Right lobe of liver (tissue), 6 donors: Measurements from ENCODE around the gene RAP1A. TPM values are rescaled to one million over a fixed set of nuclear protein-coding genes. Genes with fewer than 3 reads are reported as not detected.

ENCODE experiments used
- ATAC-seq, 4 donors: fragments of 200-7000 bp; cut with Tn5 transposase; one replicate each; pipeline ENCODE4 v1.9.1; 2020; ENCODE audit warnings: mild to moderate bottlenecking in 4 of 4, moderate library complexity in 4 of 4
- DNase-seq, 3 donors: peaks; one replicate each; pipeline ENCODE4 v3.0.0-alpha.2; 2020
- H3K27ac ChIP-seq, 3 donors: fragments of 200-600 bp; one replicate each; pipeline ENCODE4 v1.8.0; 2022
- H3K27me3 ChIP-seq, 2 donors: fragments of 200-600 bp; one replicate each; pipeline ENCODE4 v1.8.0; 2022
- H3K36me3 ChIP-seq, 4 donors: fragments of 200-600 bp; sonication (generic) in 1 of 4; one replicate each; pipeline versions ENCODE4 v1.5.1 to v1.8.0; 2017 to 2022; ENCODE audit warnings: control low read depth in 1 of 4
- H3K4me1 ChIP-seq, 4 donors: fragments of 200-600 bp; sonication (generic) in 1 of 4; one replicate each; pipeline versions ENCODE4 v1.5.1 to v1.8.0; 2017 to 2022; ENCODE audit warnings: control low read depth in 1 of 4
- H3K4me3 ChIP-seq, 3 donors: fragments of 200-600 bp; one replicate each; pipeline ENCODE4 v1.8.0; 2022
- H3K9me3 ChIP-seq, 4 donors: fragments of 200-600 bp; sonication (generic) in 1 of 4; one replicate each; pipeline versions ENCODE4 v1.5.1 to v1.8.0; 2017 to 2022; ENCODE audit warnings: control low read depth in 1 of 4
- CTCF ChIP-seq, 4 donors: fragments of 200-600 bp in 3 of 4; fragments of 450-650 bp in 1 of 4; IDR thresholded peaks; one replicate each; pipeline versions ENCODE4 v1.5.1 to v1.8.0; 2016 to 2022; ENCODE audit warnings: antibody characterized with exemption in 4 of 4, mild to moderate bottlenecking in 2 of 4
- POLR2A ChIP-seq: fragments of 450-650 bp; IDR thresholded peaks from one replicate; pipeline ENCODE4 v1.6.1; 2017; ENCODE audit warnings: antibody characterized with exemption, mild to moderate bottlenecking
- WGBS: methylation state at CpG from one replicate; pipeline ENCODE4 v1.1.6; 2018; ENCODE audit warnings: low coverage, low lambda C conversion rate; ENCODE audit not compliant: insufficient coverage; ENCODE audit errors: missing lambda C conversion rate; 5-methylcytosine and 5-hydroxymethylcytosine counted together
- intact Hi-C, 2 donors: fragments of 100-400 bp; cut with DNase I; formaldehyde crosslinking; loops; one replicate each; pipeline versions ENCODE4 v1.11.2 to v1.14.1; 2022
- total RNA-seq, 6 experiments: library from RNA; depleted of rRNA in 2 of 6; stranded (reverse); fragments of >200 nt in 2 of 6; fragmentation: NEBNext Ultra II Directional in 3 of 6; extraction: Animal tissue kit (Norgen Biotek cat#: 25700) in 3 of 6; gene quantifications; one replicate each; pipeline versions ENCODE4 v1.1.0 to v1.2.4, GENCODE V29; 2016 to 2023
- donor health status: DM: no; HTN: yes; CAD: no.
- donor health status: DM: no; HTN: no; CAD: no.
- donor health status: DM: no; HTN: no; CAD: no.
- donor health status: DM: no; HTN: yes; CAD: no.
- donor health status: DM: no; HTN: yes; CAD: no.

The RAP1A gene
- total RNA-seq, 6 experiments from 2014 or later, result 25.9 to 53.8 (median 33.3) TPM

- DNase-seq (no peak), ATAC-seq (no peak)
- intact Hi-C loops, result no loop called here
- no peak for TF ChIP-seq CTCF (IDR thresholded peaks at IDR 0.05)
- no peak for TF ChIP-seq POLR2A
- Histone ChIP-seq H3K27ac (no peak overlapping the region), H3K4me3 (no peak overlapping the region), H3K4me1 (no peaks in the 10 kb centered on the region), H3K27me3 (no peaks in the 10 kb centered on the region), H3K36me3 (no peaks in the 10 kb centered on the region), H3K9me3 (no peaks in the 10 kb centered on the region)
- WGBS, result 88% methylated on average over 7 of the region's 10 CpGs
These were observed 19.6 kb upstream of the RAP1A start for GRCh38 chr1:111599781-111600693.

GRCh38 chr1:111600886-111601386 lies 18.7 kb upstream of the RAP1A start:
- Histone ChIP-seq H3K36me3 (no peaks in the 10 kb centered on the region), H3K9me3 (no peaks in the 10 kb centered on the region), H3K4me1 (peaks cover 0 to 3% (median 0%) of the 10 kb centered on the region in 4 donors), H3K27ac (no peak overlapping the region), H3K27me3 (no peaks in the 10 kb centered on the region), H3K4me3 (no peak overlapping the region)
- no peak for TF ChIP-seq POLR2A
- no peak for TF ChIP-seq CTCF (IDR thresholded peaks at IDR 0.05)
- 64% methylated on average over 5 of the region's 6 CpGs for WGBS
- ATAC-seq (no peak), DNase-seq (no peak)
- intact Hi-C loops, result no loop called here

GRCh38 chr1:111602302-111602701 lies 17.3 kb upstream of the RAP1A start:
- no peaks in the 10 kb centered on the region for H3K27me3 ChIP-seq
- no peak for TF ChIP-seq CTCF (IDR thresholded peaks at IDR 0.05)
- no peak for TF ChIP-seq POLR2A
- H3K4me3 ChIP-seq, result no peak overlapping the region
- H3K27ac ChIP-seq, result no peak overlapping the region
- H3K9me3 ChIP-seq, result no peaks in the 10 kb centered on the region
- peak in 1 of 4 donors; percentile 27 for ATAC-seq
- no peaks in the 10 kb centered on the region for H3K36me3 ChIP-seq
- intact Hi-C loops, result no loop called here
- no peak for DNase-seq
- H3K4me1 ChIP-seq, result peaks cover 0 to 3% (median 0%) of the 10 kb centered on the region in 4 donors

- Histone ChIP-seq H3K27ac (no peak overlapping the region), H3K36me3 (no peaks in the 10 kb centered on the region), H3K4me1 (peaks cover 0 to 3% (median 0%) of the 10 kb centered on the region in 4 donors), H3K27me3 (no peaks in the 10 kb centered on the region), H3K4me3 (no peak overlapping the region), H3K9me3 (no peaks in the 10 kb centered on the region)
- no peak for TF ChIP-seq CTCF (IDR thresholded peaks at IDR 0.05)
- no peak for TF ChIP-seq POLR2A
- 67% methylated on average over 4 of the region's 4 CpGs for WGBS
- intact Hi-C loops, result no loop called here
- DNase-seq, result no peak
- ATAC-seq, result no peak
These were observed 16.6 kb upstream of the RAP1A start for GRCh38 chr1:111602974-111603373.
